Stimulated activated CD8-positive, alpha-beta memory T cell treated with anti-CD3 and anti-CD28 coated beads, Interleukin-4, amount 100 ng/mL, for 24 hours (primary cell): ENCODE data around the gene ALG1L2.
"Not testable (repeated sequence)": the region's sequence is repeated elsewhere in the genome, so short reads cannot be mapped to it uniquely, and the experiment has no call there.

Experiments used
- DNase-seq: peaks from one replicate; pipeline ENCODE4 v3.0.0-alpha.2; 2020; ENCODE audit warnings: low read depth

ALG1L2 gene

GRCh38 chr3:130122891-130123775 is 41.5 kb downstream of the ALG1L2 start:
- DNase-seq: not testable (repeated sequence)

DNA sequence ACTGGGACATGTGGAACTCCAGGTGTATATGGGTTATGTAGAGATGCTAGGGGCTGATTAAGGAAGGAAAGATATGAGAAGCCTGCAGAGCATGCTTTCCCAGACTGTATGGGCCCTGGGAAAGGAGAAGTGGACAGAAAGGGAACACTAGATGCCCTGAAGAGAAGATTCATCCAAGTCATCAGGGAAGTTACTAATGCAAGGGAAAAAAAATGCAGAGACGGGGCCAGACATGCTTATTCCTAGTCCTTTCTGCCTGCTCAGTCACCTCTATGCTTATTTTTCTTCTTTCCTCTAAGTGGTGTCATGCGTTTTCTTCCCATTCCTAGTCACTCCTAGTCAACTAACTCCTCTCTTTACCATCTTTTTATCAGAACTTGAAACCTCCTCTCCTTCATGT is 43.8 kb downstream of the ALG1L2 start:
- not testable (repeated sequence) for DNase-seq

DNA sequence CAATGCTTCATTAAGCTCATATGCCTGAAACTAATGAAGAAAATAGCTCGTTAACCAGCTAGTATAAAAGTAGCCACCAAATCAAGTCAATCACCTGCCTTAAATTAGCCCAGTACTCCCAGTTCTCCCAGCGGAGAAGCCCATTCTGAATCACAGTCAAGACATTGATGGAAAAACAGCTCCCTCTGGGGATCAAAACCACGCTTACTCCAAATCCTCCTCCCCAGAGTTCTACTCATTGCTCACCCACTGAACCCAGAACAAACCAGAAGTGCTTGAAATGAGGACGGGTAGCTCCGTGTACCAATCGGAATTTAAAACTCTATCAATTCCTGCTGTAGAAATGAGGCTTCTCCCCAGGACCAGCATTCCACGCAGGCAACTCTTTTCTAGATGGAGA is 54.7 kb downstream of the ALG1L2 start:
- not testable (repeated sequence) for DNase-seq

DNA sequence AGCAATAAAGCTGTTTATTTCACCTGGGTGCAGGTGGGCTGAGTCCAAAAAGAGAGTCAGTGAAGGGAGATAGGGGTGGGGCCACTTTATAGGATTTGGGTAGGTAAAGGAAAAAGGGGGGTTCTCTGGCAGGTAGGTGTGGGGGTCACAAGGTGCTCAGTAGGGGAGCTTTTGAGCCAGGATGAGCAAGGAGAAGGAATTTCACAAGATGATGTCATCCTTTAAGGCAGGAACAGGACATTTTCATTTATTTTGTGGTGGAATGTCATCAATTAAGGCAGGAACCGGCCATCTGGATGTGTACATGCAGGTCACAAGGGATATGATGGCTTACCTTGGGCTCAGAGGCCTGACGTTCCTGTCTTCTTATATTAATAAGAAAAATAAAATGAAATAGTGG is 56.1 kb downstream of the ALG1L2 start:
- DNase-seq: not testable (repeated sequence)

- not testable (repeated sequence) for DNase-seq
These were observed 57.4 kb downstream of the ALG1L2 start for GRCh38 chr3:130138992-130139391.

DNA sequence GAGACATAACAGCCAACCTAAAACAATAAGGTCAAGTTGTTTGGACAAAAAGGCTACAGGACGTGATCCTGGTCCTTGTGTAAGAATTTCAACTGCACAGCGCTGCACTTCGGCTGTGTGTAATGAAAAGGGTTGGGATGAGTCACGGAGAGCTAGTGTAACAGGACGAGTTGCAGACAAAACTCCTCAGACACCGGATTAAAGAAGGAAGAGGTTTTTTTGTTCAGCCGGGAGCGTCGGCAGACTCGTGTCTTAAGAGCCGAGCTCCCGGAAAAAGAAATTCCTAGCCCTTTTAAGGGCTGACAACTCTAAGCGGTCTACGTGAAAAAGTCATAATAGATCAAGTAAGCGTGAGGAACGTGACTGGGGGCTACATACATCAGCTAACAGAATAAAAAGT is 59.1 kb downstream of the ALG1L2 start:
- not testable (repeated sequence) for DNase-seq

DNA sequence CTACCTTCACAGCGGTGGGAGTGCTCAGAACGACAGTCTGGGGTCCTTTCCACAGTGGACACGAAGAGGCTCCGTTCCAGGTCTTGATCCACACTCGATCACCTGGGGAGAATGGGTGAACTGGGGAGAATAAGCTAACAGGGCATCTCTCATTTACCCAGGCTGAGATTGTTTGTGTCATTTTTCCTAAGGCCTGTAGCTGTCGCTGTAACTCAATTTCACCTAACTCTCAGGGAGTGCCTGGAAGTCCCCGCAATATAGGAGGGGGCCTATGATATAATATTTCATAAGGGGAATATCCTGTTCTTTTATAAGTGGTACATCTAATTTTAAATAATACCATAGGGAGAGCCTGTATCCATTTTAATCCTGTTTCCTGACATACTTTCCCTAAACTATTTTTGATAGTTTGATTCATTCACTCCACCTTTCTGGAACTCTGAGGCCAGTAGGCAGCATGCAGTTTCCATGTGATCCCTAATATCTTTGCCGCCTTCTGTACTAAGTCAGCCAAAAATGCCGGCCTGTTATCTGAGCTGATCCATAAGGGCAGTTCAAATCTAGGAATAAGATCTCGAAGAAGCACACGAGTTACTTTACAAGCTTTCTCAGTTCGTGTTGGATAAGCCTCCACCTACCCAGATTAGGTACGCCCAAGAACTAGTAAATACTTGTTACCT is 62.2 kb downstream of the ALG1L2 start:
- not testable (repeated sequence) for DNase-seq

DNA sequence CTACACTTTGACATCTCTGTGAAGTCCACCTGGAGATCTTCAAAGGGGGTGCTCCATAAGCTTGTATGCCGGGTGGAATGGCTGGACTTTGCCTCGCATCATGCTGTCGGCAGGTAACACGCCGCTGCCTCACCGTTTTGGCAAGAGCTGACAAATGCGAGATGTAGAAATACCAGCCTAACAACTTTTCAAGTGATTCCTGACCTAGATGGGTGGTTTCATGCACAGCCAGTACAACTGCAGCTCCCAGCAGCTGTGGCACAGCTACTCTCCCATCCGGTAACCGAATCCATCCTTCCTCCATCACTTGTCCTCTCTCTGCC is 62.7 kb downstream of the ALG1L2 start:
- DNase-seq: not testable (repeated sequence)

DNA sequence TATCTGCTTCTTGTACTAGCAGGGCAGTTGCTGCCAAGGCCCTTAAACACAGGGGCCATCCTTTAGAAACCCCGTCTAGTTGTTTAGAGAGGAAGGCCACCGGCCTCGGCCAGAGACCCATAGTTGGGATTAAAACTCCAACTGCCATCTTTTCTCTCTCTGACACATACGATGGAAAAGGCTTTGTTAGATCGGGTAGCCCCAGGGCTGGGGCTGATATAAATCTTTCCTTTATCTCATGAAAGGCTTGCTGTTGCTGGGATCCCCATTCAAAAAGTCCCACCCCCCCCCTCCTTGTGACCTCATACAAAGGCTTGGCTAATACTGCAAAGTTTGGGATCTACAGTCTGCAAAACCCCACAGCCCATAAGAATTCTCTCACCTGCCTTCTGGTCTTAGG is 63.8 kb downstream of the ALG1L2 start:
- not testable (repeated sequence) for DNase-seq

DNA sequence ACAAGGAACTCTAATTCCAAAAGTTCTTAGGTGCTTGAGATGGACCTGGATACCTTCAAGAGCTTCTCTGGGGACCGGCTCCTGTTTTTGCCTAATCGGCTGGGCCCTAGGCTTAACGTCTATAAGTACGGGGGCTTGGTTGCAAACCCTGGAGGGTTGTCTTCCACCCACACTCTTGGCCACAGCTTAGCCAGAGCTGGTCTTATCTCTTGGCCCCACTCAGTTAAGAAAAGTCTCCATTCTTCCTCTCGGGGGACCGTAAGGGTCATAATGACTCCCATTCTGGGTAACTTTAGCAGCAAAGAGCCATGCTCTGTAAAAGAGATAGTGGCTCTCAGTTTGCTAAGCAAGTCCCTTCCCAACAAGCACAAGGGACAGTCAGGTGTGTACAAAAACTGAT is 64.8 kb downstream of the ALG1L2 start:
- not testable (repeated sequence) for DNase-seq
